Kidney (tissue), 14 donors: ENCODE results near the gene HNRNPH3. TPM values are rescaled to one million over a fixed set of nuclear protein-coding genes. Genes with fewer than 3 reads are reported as not detected.

Experiments used
- DNase-seq, 5 donors: peaks; one replicate each; pipeline ENCODE4 v3.0.0-alpha.2; 2013 to 2020
- FAIRE-seq: peaks from 2 replicates; lab custom pipeline; 2012; peaks lifted over from hg19 to GRCh38; lab: Jason Lieb, UNC
- H3K27ac ChIP-seq, 2 donors: one replicate each; pipeline ENCODE4 v1.7.0; 2013; ENCODE audit warnings: low read depth in 2 of 2, low read length in 2 of 2, inconsistent platforms in 1 of 2
- H3K27me3 ChIP-seq: one replicate; pipeline ENCODE4 v1.7.1; 2013; ENCODE audit warnings: low read length, inconsistent platforms; ENCODE audit not compliant: control insufficient read depth, insufficient read depth
- H3K36me3 ChIP-seq, 3 donors: one replicate each; pipeline versions ENCODE4 v1.7.0 to v1.7.1; 2013; ENCODE audit warnings: low read length in 3 of 3, control low read depth in 1 of 3, inconsistent platforms in 1 of 3; ENCODE audit not compliant: insufficient read depth in 3 of 3, control insufficient read depth in 2 of 3
- H3K4me1 ChIP-seq, 3 donors: one replicate each; pipeline versions ENCODE4 v1.7.0 to v1.7.1; 2013; ENCODE audit warnings: low read length in 3 of 3, inconsistent platforms in 1 of 3, low read depth in 1 of 3; ENCODE audit not compliant: control insufficient read depth in 2 of 3, insufficient read depth in 2 of 3
- H3K4me3 ChIP-seq, 3 donors: one replicate each; pipeline versions ENCODE4 v1.7.0 to v1.8.1; 2013; ENCODE audit warnings: low read length in 3 of 3, control low read depth in 1 of 3, inconsistent platforms in 1 of 3
- H3K9ac ChIP-seq, 3 donors: one replicate each; pipeline versions ENCODE4 v1.7.0 to v1.7.1; 2013; ENCODE audit warnings: low read length in 3 of 3, control low read depth in 1 of 3, inconsistent platforms in 1 of 3
- H3K9me3 ChIP-seq, 3 donors: one replicate each; pipeline versions ENCODE4 v1.7.0 to v1.7.1; 2013; ENCODE audit warnings: low read length in 3 of 3, control low read depth in 1 of 3, inconsistent platforms in 1 of 3; ENCODE audit not compliant: control insufficient read depth in 2 of 3, insufficient read depth in 1 of 3
- CTCF ChIP-seq: IDR thresholded peaks from 3 replicates; pipeline ENCODE4 v1.5.1; 2012; ENCODE audit warnings: mild to moderate bottlenecking, moderate library complexity, borderline replicate concordance; ENCODE audit not compliant: insufficient read depth; ENCODE audit errors: extremely low read depth
- intact Hi-C: fragments of 100-400 bp; cut with DNase I; formaldehyde crosslinking; loops from one replicate; pipeline ENCODE4 v1.11.1; 2022
- polyA plus RNA-seq: library from polyadenylated mRNA; stranded (reverse); fragments of 350-450 nt; fragmentation: Illumina TruSeq; extraction: RNeasy Lipid Tissue Mini Kit (QIAGEN cat#74804); gene quantifications from one replicate; pipeline ENCODE4 v1.2.3, GENCODE V29; 2014; ENCODE audit warnings: low read depth, low replicate concordance; ENCODE audit not compliant: insufficient read depth
- total RNA-seq: library from RNA; stranded (reverse); fragmentation: NEBNext Ultra II Directional; extraction: Animal tissue kit (Norgen Biotek cat#: 25700); gene quantifications from one replicate; pipeline ENCODE4 v1.2.1, GENCODE V29; 2021
- donor health status: control.
- donor health status: control.
- donor health status: control.
- donor health status: control.
- donor health status: control.
- donor health status: DM: yes; HTN: yes; CAD: no.
- donor health status: Normal renal cell carcinoma (clear cell type).

Gene HNRNPH3
- total and polyA plus RNA-seq, 2 donors from 2014 or later = 114 to 119 TPM

GRCh38 chr10:68342909-68343516, 11.1 kb downstream of the HNRNPH3 start:
- H3K27ac ChIP-seq = no peak overlapping the region
- FAIRE-seq (no peak), DNase-seq (no peak)
- no peaks in the 10 kb centered on the region for H3K9me3 ChIP-seq
- no peaks in the 10 kb centered on the region for H3K27me3 ChIP-seq
- H3K4me3 ChIP-seq = no peak overlapping the region
- H3K9ac ChIP-seq = no peak overlapping the region
- TF ChIP-seq CTCF = no peak
- H3K36me3 ChIP-seq = peaks cover 20 to 61% (median 22%) of the 10 kb centered on the region in 3 donors
- H3K4me1 ChIP-seq = no peaks in the 10 kb centered on the region
- intact Hi-C loops = no loop called here

- no peaks in the 10 kb centered on the region for H3K4me1 ChIP-seq
- no peaks in the 10 kb centered on the region for H3K27me3 ChIP-seq
- H3K9ac ChIP-seq = no peak overlapping the region
- no peak for TF ChIP-seq CTCF
- H3K9me3 ChIP-seq = no peaks in the 10 kb centered on the region
- H3K4me3 ChIP-seq = no peak overlapping the region
- DNase-seq = no peak
- no peak for FAIRE-seq
- peaks cover 15 to 37% (median 19%) of the 10 kb centered on the region in 3 donors for H3K36me3 ChIP-seq
- no peak overlapping the region for H3K27ac ChIP-seq
- intact Hi-C loops = no loop called here
Observed at GRCh38 chr10:68345621-68346020, 13.8 kb downstream of the HNRNPH3 start.

- H3K27ac ChIP-seq = no peak overlapping the region
- H3K9me3 ChIP-seq = no peaks in the 10 kb centered on the region
- TF ChIP-seq CTCF = no peak
- H3K9ac ChIP-seq = no peak overlapping the region
- no peak overlapping the region for H3K4me3 ChIP-seq
- no peaks in the 10 kb centered on the region for H3K4me1 ChIP-seq
- DNase-seq (no peak), FAIRE-seq (no peak)
- no peaks in the 10 kb centered on the region for H3K27me3 ChIP-seq
- H3K36me3 ChIP-seq = peaks cover 4 to 26% (median 13%) of the 10 kb centered on the region in 3 donors
- intact Hi-C loops = no loop called here
Observed at GRCh38 chr10:68346774-68347173, 14.9 kb downstream of the HNRNPH3 start.

GRCh38 chr10:68348265-68348741, 16.4 kb downstream of the HNRNPH3 start:
- Histone ChIP-seq H3K4me1 (no peaks in the 10 kb centered on the region), H3K9me3 (no peaks in the 10 kb centered on the region), H3K27me3 (no peaks in the 10 kb centered on the region), H3K27ac (no peak overlapping the region), H3K4me3 (no peak overlapping the region), H3K9ac (no peak overlapping the region), H3K36me3 (peaks cover 3 to 27% (median 8%) of the 10 kb centered on the region in 3 donors)
- peak; percentile 61 for TF ChIP-seq CTCF
- FAIRE-seq = no peak
- intact Hi-C loops = no loop called here
- peak in 4 of 5 donors; percentile 29 to 71 (median 44) for DNase-seq
